HEK293 (cell line): ENCODE data around the gene USP5.

Experiments used
- GLIS2 ChIP-seq: fragments of 450-650 bp; formaldehyde crosslinking; IDR thresholded peaks from 2 replicates; pipeline ENCODE4 v1.5.1; 2016; ENCODE audit warnings: missing biosample characterization, missing genetic modification characterization
- HOXC10 ChIP-seq: sonication (generic); formaldehyde crosslinking; IDR thresholded peaks from 2 replicates; pipeline ENCODE4 v1.8.1; 2023; ENCODE audit warnings: mild to moderate bottlenecking, missing genetic modification reagents
- KLF10 ChIP-seq: fragments of 450-650 bp; IDR thresholded peaks from 2 replicates; pipeline ENCODE4 v1.5.1; 2018; ENCODE audit warnings: missing biosample characterization, mild to moderate bottlenecking, missing genetic modification characterization
- KLF8 ChIP-seq: fragments of 450-650 bp; formaldehyde crosslinking; IDR thresholded peaks from 2 replicates; pipeline ENCODE4 v1.5.1; 2016; ENCODE audit warnings: missing biosample characterization, missing genetic modification characterization
- SP2 ChIP-seq: fragments of 450-650 bp; formaldehyde crosslinking; IDR thresholded peaks from 2 replicates; pipeline ENCODE4 v1.5.1; 2016; ENCODE audit warnings: missing biosample characterization, missing genetic modification characterization
- SP3 ChIP-seq: fragments of 450-650 bp; formaldehyde crosslinking; IDR thresholded peaks from 2 replicates; pipeline ENCODE4 v1.5.1; 2016; ENCODE audit warnings: missing biosample characterization, missing genetic modification characterization
- TSHZ1 ChIP-seq: fragments of 450-650 bp; formaldehyde crosslinking; IDR thresholded peaks from 2 replicates; pipeline ENCODE4 v1.5.1; 2016; ENCODE audit warnings: missing biosample characterization, missing genetic modification characterization, borderline replicate concordance
- WT1 ChIP-seq: fragments of 450-650 bp; formaldehyde crosslinking; IDR thresholded peaks from 2 replicates; pipeline ENCODE4 v1.5.1; 2016; ENCODE audit warnings: missing biosample characterization, missing genetic modification characterization
- ZBTB17 ChIP-seq: fragments of 450-650 bp; formaldehyde crosslinking; IDR thresholded peaks from 2 replicates; pipeline ENCODE4 v1.5.1; 2016; ENCODE audit warnings: missing biosample characterization, missing genetic modification characterization
- ZBTB20 ChIP-seq: fragments of 450-650 bp; formaldehyde crosslinking; IDR thresholded peaks from 2 replicates; pipeline ENCODE4 v1.5.1; 2016; ENCODE audit warnings: missing biosample characterization, missing genetic modification characterization
- ZBTB6 ChIP-seq: fragments of 450-650 bp; formaldehyde crosslinking; IDR thresholded peaks from 2 replicates; pipeline ENCODE4 v1.5.1; 2017; ENCODE audit warnings: missing biosample characterization, missing genetic modification characterization
- ZIC2 ChIP-seq: fragments of 450-650 bp; formaldehyde crosslinking; IDR thresholded peaks from 2 replicates; pipeline ENCODE4 v1.5.1; 2016; ENCODE audit warnings: missing biosample characterization, missing genetic modification characterization
- ZNF24 ChIP-seq: fragments of 450-650 bp; formaldehyde crosslinking; IDR thresholded peaks from 2 replicates; pipeline ENCODE4 v1.5.1; 2016; ENCODE audit warnings: missing biosample characterization, missing genetic modification characterization
- ZNF302 ChIP-seq: fragments of 450-650 bp; formaldehyde crosslinking; IDR thresholded peaks from 2 replicates; pipeline ENCODE4 v1.5.1; 2016; ENCODE audit warnings: missing biosample characterization, missing genetic modification characterization, low read depth
- ZNF335 ChIP-seq: fragments of 450-650 bp; formaldehyde crosslinking; conservative IDR thresholded peaks from 2 replicates; pipeline ENCODE4 v1.5.1; 2016; ENCODE audit warnings: missing biosample characterization, missing genetic modification characterization
- ZNF341 ChIP-seq: fragments of 450-650 bp; formaldehyde crosslinking; IDR thresholded peaks from 2 replicates; pipeline ENCODE4; 2016; ENCODE audit warnings: low read depth, missing biosample characterization, missing genetic modification characterization
- ZNF354C ChIP-seq: fragments of 450-650 bp; formaldehyde crosslinking; IDR thresholded peaks from 2 replicates; pipeline ENCODE4 v1.5.1; 2016; ENCODE audit warnings: missing biosample characterization, missing genetic modification characterization, low read depth, borderline replicate concordance
- ZNF394 ChIP-seq: fragments of 450-650 bp; formaldehyde crosslinking; IDR thresholded peaks from 2 replicates; pipeline ENCODE4 v1.5.1; 2016; ENCODE audit warnings: missing biosample characterization, missing genetic modification characterization, mild to moderate bottlenecking, moderate library complexity, borderline replicate concordance
- ZNF473 ChIP-seq: fragments of 450-650 bp; formaldehyde crosslinking; IDR thresholded peaks from 2 replicates; pipeline ENCODE4 v1.5.1; 2017; ENCODE audit warnings: missing biosample characterization, missing genetic modification characterization
- ZNF610 ChIP-seq: fragments of 450-650 bp; formaldehyde crosslinking; IDR thresholded peaks from 2 replicates; pipeline ENCODE4 v1.5.1; 2016; ENCODE audit warnings: missing biosample characterization, missing genetic modification characterization, borderline replicate concordance
- ZNF626 ChIP-seq: fragments of 450-650 bp; sonication (Bioruptor Pico); formaldehyde crosslinking; IDR thresholded peaks from 2 replicates; pipeline ENCODE4 v1.5.1; 2018; ENCODE audit warnings: missing biosample characterization, missing genetic modification characterization, inconsistent platforms
- ZNF76 ChIP-seq: fragments of 450-650 bp; formaldehyde crosslinking; IDR thresholded peaks from 2 replicates; pipeline ENCODE4; 2016; ENCODE audit warnings: low read depth, missing biosample characterization, missing genetic modification characterization, borderline replicate concordance
- ZNF785 ChIP-seq: fragments of 450-650 bp; formaldehyde crosslinking; IDR thresholded peaks from 2 replicates; pipeline ENCODE4 v1.5.1; 2016; ENCODE audit warnings: missing biosample characterization, missing genetic modification characterization
- ZNF837 ChIP-seq: fragments of 450-650 bp; formaldehyde crosslinking; IDR thresholded peaks from 2 replicates; pipeline ENCODE4 v1.5.1; 2016; ENCODE audit warnings: missing biosample characterization, missing genetic modification characterization
- TF ChIP-seq, protein P1 (sequence below): fragments of 450-650 bp; formaldehyde crosslinking; IDR thresholded peaks from 2 replicates; pipeline ENCODE4 v1.5.1; 2016; ENCODE audit warnings: missing biosample characterization, missing genetic modification characterization
- TF ChIP-seq, protein P2 (sequence below): fragments of 450-650 bp; formaldehyde crosslinking; conservative IDR thresholded peaks from 2 replicates; pipeline ENCODE4 v1.5.1; 2016; ENCODE audit warnings: low read depth, missing biosample characterization, missing genetic modification characterization
- TF ChIP-seq, protein P3 (sequence below): fragments of 450-650 bp; formaldehyde crosslinking; optimal IDR thresholded peaks from 2 replicates; pipeline ENCODE3; 2016; ENCODE audit warnings: missing biosample characterization, mild to moderate bottlenecking, missing genetic modification characterization

The USP5 gene

GRCh38 chr12:6890789-6891645 is 39.1 kb downstream of the USP5 start (continued):
- TF ChIP-seq, protein P1, sequence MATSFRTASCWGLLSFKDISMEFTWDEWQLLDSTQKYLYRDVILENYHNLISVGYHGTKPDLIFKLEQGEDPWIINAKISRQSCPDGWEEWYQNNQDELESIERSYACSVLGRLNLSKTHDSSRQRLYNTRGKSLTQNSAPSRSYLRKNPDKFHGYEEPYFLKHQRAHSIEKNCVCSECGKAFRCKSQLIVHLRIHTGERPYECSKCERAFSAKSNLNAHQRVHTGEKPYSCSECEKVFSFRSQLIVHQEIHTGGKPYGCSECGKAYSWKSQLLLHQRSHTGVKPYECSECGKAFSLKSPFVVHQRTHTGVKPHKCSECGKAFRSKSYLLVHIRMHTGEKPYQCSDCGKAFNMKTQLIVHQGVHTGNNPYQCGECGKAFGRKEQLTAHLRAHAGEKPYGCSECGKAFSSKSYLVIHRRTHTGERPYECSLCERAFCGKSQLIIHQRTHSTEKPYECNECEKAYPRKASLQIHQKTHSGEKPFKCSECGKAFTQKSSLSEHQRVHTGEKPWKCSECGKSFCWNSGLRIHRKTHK, result no peak
- TF ChIP-seq ZBTB20 (tag by site-specific recombination) (peak; percentile 52; the same call in 1 of the 2 replicates), ZNF394 (peak; percentile 11), ZNF610 (tag by site-specific recombination) (no peak), ZIC2 (tag by site-specific recombination) (peak; percentile 79), HOXC10 (CRISPR knock-in tag) (no peak), ZNF785 (no peak), ZBTB6 (tag by site-specific recombination) (peak; percentile 70), ZNF341 (tag by site-specific recombination) (peak; percentile 62), ZNF76 (peak; percentile 58; the same call in 1 of the 2 replicates), ZNF626 (no peak), ZBTB17 (tag by site-specific recombination) (peak; percentile 76), WT1 (peak; percentile 19; the same call in 1 of the 2 replicates), KLF8 (tag by site-specific recombination) (peak; percentile 85), SP3 (tag by site-specific recombination) (peak; percentile 90), SP2 (tag by site-specific recombination) (peak; percentile 96), ZNF473 (no peak), ZNF24 (tag by site-specific recombination) (peak; percentile 51; the same call in 1 of the 2 replicates), GLIS2 (tag by site-specific recombination) (peak; percentile 24; the same call in 1 of the 2 replicates), ZNF354C (no peak), ZNF302 (no peak), ZNF335 (tag by site-specific recombination) (peak; percentile 52; the same call in 1 of the 2 replicates), TSHZ1 (tag by site-specific recombination) (no peak), KLF10 (peak; percentile 91), ZNF837 (tag by site-specific recombination) (no peak)
- TF ChIP-seq, protein P2, sequence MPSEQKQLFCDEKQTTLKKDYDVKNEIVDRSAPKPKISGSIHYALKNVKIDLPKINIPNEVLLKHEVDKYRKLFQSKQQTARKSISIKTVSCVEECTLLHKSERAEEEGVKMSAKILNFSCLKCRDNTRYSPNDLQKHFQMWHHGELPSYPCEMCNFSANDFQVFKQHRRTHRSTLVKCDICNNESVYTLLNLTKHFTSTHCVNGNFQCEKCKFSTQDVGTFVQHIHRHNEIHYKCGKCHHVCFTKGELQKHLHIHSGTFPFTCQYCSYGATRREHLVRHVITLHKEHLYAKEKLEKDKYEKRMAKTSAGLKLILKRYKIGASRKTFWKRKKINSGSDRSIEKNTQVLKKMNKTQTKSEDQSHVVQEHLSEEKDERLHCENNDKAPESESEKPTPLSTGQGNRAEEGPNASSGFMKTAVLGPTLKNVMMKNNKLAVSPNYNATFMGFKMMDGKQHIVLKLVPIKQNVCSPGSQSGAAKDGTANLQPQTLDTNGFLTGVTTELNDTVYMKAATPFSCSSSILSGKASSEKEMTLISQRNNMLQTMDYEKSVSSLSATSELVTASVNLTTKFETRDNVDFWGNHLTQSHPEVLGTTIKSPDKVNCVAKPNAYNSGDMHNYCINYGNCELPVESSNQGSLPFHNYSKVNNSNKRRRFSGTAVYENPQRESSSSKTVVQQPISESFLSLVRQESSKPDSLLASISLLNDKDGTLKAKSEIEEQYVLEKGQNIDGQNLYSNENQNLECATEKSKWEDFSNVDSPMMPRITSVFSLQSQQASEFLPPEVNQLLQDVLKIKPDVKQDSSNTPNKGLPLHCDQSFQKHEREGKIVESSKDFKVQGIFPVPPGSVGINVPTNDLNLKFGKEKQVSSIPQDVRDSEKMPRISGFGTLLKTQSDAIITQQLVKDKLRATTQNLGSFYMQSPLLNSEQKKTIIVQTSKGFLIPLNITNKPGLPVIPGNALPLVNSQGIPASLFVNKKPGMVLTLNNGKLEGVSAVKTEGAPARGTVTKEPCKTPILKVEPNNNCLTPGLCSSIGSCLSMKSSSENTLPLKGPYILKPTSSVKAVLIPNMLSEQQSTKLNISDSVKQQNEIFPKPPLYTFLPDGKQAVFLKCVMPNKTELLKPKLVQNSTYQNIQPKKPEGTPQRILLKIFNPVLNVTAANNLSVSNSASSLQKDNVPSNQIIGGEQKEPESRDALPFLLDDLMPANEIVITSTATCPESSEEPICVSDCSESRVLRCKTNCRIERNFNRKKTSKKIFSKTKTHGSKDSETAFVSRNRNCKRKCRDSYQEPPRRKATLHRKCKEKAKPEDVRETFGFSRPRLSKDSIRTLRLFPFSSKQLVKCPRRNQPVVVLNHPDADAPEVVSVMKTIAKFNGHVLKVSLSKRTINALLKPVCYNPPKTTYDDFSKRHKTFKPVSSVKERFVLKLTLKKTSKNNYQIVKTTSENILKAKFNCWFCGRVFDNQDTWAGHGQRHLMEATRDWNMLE (tag by site-specific recombination), result 0 out of 2 replicates have a peak, but pooled peaks have one; percentile 10
- TF ChIP-seq, protein P3, sequence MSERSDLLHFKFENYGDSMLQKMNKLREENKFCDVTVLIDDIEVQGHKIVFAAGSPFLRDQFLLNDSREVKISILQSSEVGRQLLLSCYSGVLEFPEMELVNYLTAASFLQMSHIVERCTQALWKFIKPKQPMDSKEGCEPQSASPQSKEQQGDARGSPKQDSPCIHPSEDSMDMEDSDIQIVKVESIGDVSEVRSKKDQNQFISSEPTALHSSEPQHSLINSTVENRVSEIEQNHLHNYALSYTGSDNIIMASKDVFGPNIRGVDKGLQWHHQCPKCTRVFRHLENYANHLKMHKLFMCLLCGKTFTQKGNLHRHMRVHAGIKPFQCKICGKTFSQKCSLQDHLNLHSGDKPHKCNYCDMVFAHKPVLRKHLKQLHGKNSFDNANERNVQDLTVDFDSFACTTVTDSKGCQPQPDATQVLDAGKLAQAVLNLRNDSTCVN (tag by site-specific recombination), result peak; percentile 86
